ENCODE results near the gene BAK1. TPM values are rescaled to one million over a fixed set of nuclear protein-coding genes. Genes with fewer than 3 reads are reported as not detected.
A peak's percentile ranks its signal among the peaks of the same experiment; 100 is the strongest.

BAK1 gene
- total RNA-seq, 1 donor from 2014 or later, result 54.8 TPM

- H3K27ac Mint-ChIP-seq (ENCODE audit: unreplicated experiment), result peak overlapping the region; percentile 99
- FAIRE-seq (no peak), DNase-seq (ENCODE audit: low read depth) (peak; percentile 82)
- Histone ChIP-seq H3K27ac (ENCODE audit: low read depth, low read length) (peak overlapping the region; percentile 49), H3K27me3 (ENCODE audit: insufficient read depth, low read length) (no peaks in the 10 kb centered on the region), H3K4me2 (ENCODE audit: low read length) (peak overlapping the region; percentile 73), H3K9me3 (ENCODE audit: insufficient read depth, low read depth, low read length) (no peaks in the 10 kb centered on the region), H3K4me1 (ENCODE audit: insufficient read depth, low read length) (peaks cover 28% of the 10 kb centered on the region), H3K79me2 (ENCODE audit: insufficient read depth, low read length) (no peaks in the 10 kb centered on the region), H4K20me1 (ENCODE audit: insufficient read depth, low read length) (no peaks in the 10 kb centered on the region), H3K4me3 (ENCODE audit: insufficient read depth, low read depth, low read length) (no peak overlapping the region), H2AFZ (ENCODE audit: low read depth, low read length) (peak overlapping the region; percentile 38), H3K9ac (ENCODE audit: low read length) (peak overlapping the region; percentile 68), H3K36me3 (ENCODE audit: insufficient read depth, low read length) (no peaks in the 10 kb centered on the region)
- H3K9me3 Mint-ChIP-seq (ENCODE audit: unreplicated experiment), result no peaks in the 10 kb centered on the region
- TF ChIP-seq EZH2 (IDR thresholded peaks at IDR 0.05; ENCODE audit: insufficient read depth, low read length) (no peak), CTCF (IDR thresholded peaks at IDR 0.05; ENCODE audit: insufficient read depth, low read depth, low read length) (no peak)
- H3K27me3 Mint-ChIP-seq (ENCODE audit: low read depth, unreplicated experiment), result no peaks in the 10 kb centered on the region
- H3K36me3 Mint-ChIP-seq (ENCODE audit: low read depth, unreplicated experiment), result no peaks in the 10 kb centered on the region
- H3K4me1 Mint-ChIP-seq (ENCODE audit: low read depth, unreplicated experiment), result peaks cover 28% of the 10 kb centered on the region
- H3K4me3 Mint-ChIP-seq (ENCODE audit: unreplicated experiment), result no peak overlapping the region
Observed at GRCh38 chr6:33613795-33614168, 33.7 kb upstream of the BAK1 start.

GRCh38 chr6:33613146-33613794 lies 33.2 kb upstream of the BAK1 start:
- Mint-ChIP-seq H3K4me3 (ENCODE audit: unreplicated experiment) (peak overlapping the region; percentile 11), H3K27me3 (ENCODE audit: low read depth, unreplicated experiment) (no peaks in the 10 kb centered on the region), H3K27ac (ENCODE audit: unreplicated experiment) (peak overlapping the region; percentile 99), H3K9me3 (ENCODE audit: unreplicated experiment) (no peaks in the 10 kb centered on the region), H3K36me3 (ENCODE audit: low read depth, unreplicated experiment) (no peaks in the 10 kb centered on the region), H3K4me1 (ENCODE audit: low read depth, unreplicated experiment) (peaks cover 29% of the 10 kb centered on the region)
- Histone ChIP-seq H3K27me3 (ENCODE audit: insufficient read depth, low read length) (no peaks in the 10 kb centered on the region), H3K4me2 (ENCODE audit: low read length) (peak overlapping the region; percentile 73), H3K9me3 (ENCODE audit: insufficient read depth, low read depth, low read length) (no peaks in the 10 kb centered on the region), H3K4me3 (ENCODE audit: insufficient read depth, low read depth, low read length) (no peak overlapping the region), H3K27ac (ENCODE audit: low read depth, low read length) (peak overlapping the region; percentile 49), H3K79me2 (ENCODE audit: insufficient read depth, low read length) (no peaks in the 10 kb centered on the region), H3K9ac (ENCODE audit: low read length) (peak overlapping the region; percentile 68), H3K4me1 (ENCODE audit: insufficient read depth, low read length) (peaks cover 29% of the 10 kb centered on the region), H4K20me1 (ENCODE audit: insufficient read depth, low read length) (no peaks in the 10 kb centered on the region), H3K36me3 (ENCODE audit: insufficient read depth, low read length) (no peaks in the 10 kb centered on the region), H2AFZ (ENCODE audit: low read depth, low read length) (peak overlapping the region; percentile 38)
- DNase-seq (ENCODE audit: low read depth) (peak; percentile 85), FAIRE-seq (no peak)
- TF ChIP-seq CTCF (IDR thresholded peaks at IDR 0.05; ENCODE audit: insufficient read depth, low read depth, low read length), result no peak
- TF ChIP-seq EZH2 (IDR thresholded peaks at IDR 0.05; ENCODE audit: insufficient read depth, low read length), result no peak
